GM21526 (cell line): ENCODE data around the gene BLOC1S6.
A peak's percentile ranks its signal among the peaks of the same experiment; 100 is the strongest.

Experiments used
- ATAC-seq: cut with Tn5 transposase; IDR thresholded peaks from one replicate; pipeline ENCODE4 v1.9.1; 2021; ENCODE audit warnings: moderate library complexity; ENCODE audit not compliant: unreplicated experiment, low FRiP score

BLOC1S6 gene

GRCh38 chr15:45587095-45587862 lies at the start of gene BLOC1S6:
BLOC1S6 (plus strand) TSS chr15:45587379; CDS start chr15:45587444, 65 bp downstream.
- peak; percentile 71 for ATAC-seq

GRCh38 chr15:45539680-45540079 lies 47.5 kb upstream of the BLOC1S6 start:
- no peak for ATAC-seq

GRCh38 chr15:45540531-45540930 lies 46.6 kb upstream of the BLOC1S6 start:
- no peak for ATAC-seq

- no peak for ATAC-seq
These were observed 44.1 kb upstream of the BLOC1S6 start for GRCh38 chr15:45543051-45543450.

- no peak for ATAC-seq
These were observed 42.7 kb upstream of the BLOC1S6 start for GRCh38 chr15:45544266-45545023.

GRCh38 chr15:45546789-45547188 lies 40.4 kb upstream of the BLOC1S6 start:
- ATAC-seq, result no peak

GRCh38 chr15:45548753-45549520 lies 38.2 kb upstream of the BLOC1S6 start:
- no peak for ATAC-seq

GRCh38 chr15:45549541-45550220 lies 37.5 kb upstream of the BLOC1S6 start:
- ATAC-seq, result no peak

GRCh38 chr15:45550436-45550835 lies 36.7 kb upstream of the BLOC1S6 start:
- no peak for ATAC-seq

GRCh38 chr15:45551676-45552075 lies 35.5 kb upstream of the BLOC1S6 start:
- ATAC-seq, result no peak

GRCh38 chr15:45555934-45556608 lies 31.1 kb upstream of the BLOC1S6 start:
- ATAC-seq, result no peak

GRCh38 chr15:45572617-45573016 lies 14.6 kb upstream of the BLOC1S6 start:
- ATAC-seq, result no peak

GRCh38 chr15:45573961-45574629 lies 13.1 kb upstream of the BLOC1S6 start:
- ATAC-seq, result no peak

- ATAC-seq, result no peak
These were observed 5.3 kb upstream of the BLOC1S6 start for GRCh38 chr15:45581919-45582318.

- ATAC-seq, result no peak
These were observed 3.2 kb upstream of the BLOC1S6 start for GRCh38 chr15:45583731-45584639.

GRCh38 chr15:45585069-45585791 lies 1.9 kb upstream of the BLOC1S6 start:
- no peak for ATAC-seq

- ATAC-seq, result no peak
These were observed 1.1 kb upstream of the BLOC1S6 start for GRCh38 chr15:45586125-45586524.

GRCh38 chr15:45586601-45587094 lies 531 bp upstream of the BLOC1S6 start:
- peak; percentile 8 for ATAC-seq
